GM18508 (cell line): ENCODE results near the gene RFPL4AL1.
"Not testable (repeated sequence)": the region's sequence is repeated elsewhere in the genome, so short reads cannot be mapped to it uniquely, and the experiment has no call there.

ENCODE experiments used
- ATAC-seq: cut with Tn5 transposase; IDR thresholded peaks from one replicate; pipeline ENCODE4 v1.9.1; 2021; ENCODE audit warnings: moderate number of reproducible peaks; ENCODE audit not compliant: insufficient read depth, unreplicated experiment

RFPL4AL1 gene

GRCh38 chr19:55768818-55769217, at the start of gene RFPL4AL1:
TSS of gene RFPL4AL1 (plus strand) at chr19:55769118. CDS start at chr19:55771805, 2,687 bp downstream.
- ATAC-seq: not testable (repeated sequence)

- ATAC-seq: no peak
Measured at GRCh38 chr19:55720214-55720746, 48.6 kb upstream of the RFPL4AL1 start.

GRCh38 chr19:55720801-55721200, 48.1 kb upstream of the RFPL4AL1 start:
- no peak for ATAC-seq

GRCh38 chr19:55723491-55723890, 45.4 kb upstream of the RFPL4AL1 start:
- ATAC-seq: no peak

- ATAC-seq: not testable (repeated sequence)
Measured at GRCh38 chr19:55730378-55730777, 38.5 kb upstream of the RFPL4AL1 start.

- ATAC-seq: no peak
Measured at GRCh38 chr19:55738302-55738701, 30.6 kb upstream of the RFPL4AL1 start, which contains the start of gene NLRP9. TSS of gene NLRP9 (minus strand) at chr19:55738402. CDS start at chr19:55738374, 28 bp downstream.

- ATAC-seq: no peak
Measured at GRCh38 chr19:55750715-55751114, 18.2 kb upstream of the RFPL4AL1 start.

- no peak for ATAC-seq
Measured at GRCh38 chr19:55753401-55753800, 15.5 kb upstream of the RFPL4AL1 start.

GRCh38 chr19:55756808-55757207, 12.1 kb upstream of the RFPL4AL1 start:
- not testable (repeated sequence) for ATAC-seq

- not testable (repeated sequence) for ATAC-seq
Measured at GRCh38 chr19:55758797-55759196, 10.1 kb upstream of the RFPL4AL1 start, which contains the start of gene RFPL4A. TSS of gene RFPL4A (plus strand) at chr19:55759097. CDS start at chr19:55761801, 2,704 bp downstream.

GRCh38 chr19:55766466-55766865, 2.5 kb upstream of the RFPL4AL1 start:
- no peak for ATAC-seq

GRCh38 chr19:55769632-55770031, 714 bp downstream of the RFPL4AL1 start:
- ATAC-seq: not testable (repeated sequence)

- ATAC-seq: no peak
Measured at GRCh38 chr19:55777528-55777927, 8.6 kb downstream of the RFPL4AL1 start.

GRCh38 chr19:55778331-55778730, 9.4 kb downstream of the RFPL4AL1 start:
- no peak for ATAC-seq

- no peak for ATAC-seq
Measured at GRCh38 chr19:55781112-55781511, 12.2 kb downstream of the RFPL4AL1 start.

- ATAC-seq: no peak
Measured at GRCh38 chr19:55795021-55795420, 26.1 kb downstream of the RFPL4AL1 start.

GRCh38 chr19:55801416-55801815, 32.5 kb downstream of the RFPL4AL1 start:
- no peak for ATAC-seq

- no peak for ATAC-seq
Measured at GRCh38 chr19:55802281-55802680, 33.4 kb downstream of the RFPL4AL1 start.

- no peak for ATAC-seq
Measured at GRCh38 chr19:55809381-55810058, 40.6 kb downstream of the RFPL4AL1 start.

- ATAC-seq: no peak
Measured at GRCh38 chr19:55811340-55811739, 42.4 kb downstream of the RFPL4AL1 start.

GRCh38 chr19:55812449-55812848, 43.5 kb downstream of the RFPL4AL1 start:
- no peak for ATAC-seq

GRCh38 chr19:55813906-55814305, 45.0 kb downstream of the RFPL4AL1 start:
- ATAC-seq: no peak
